ENCODE data around the gene ZRANB2.

Gene ZRANB2

DNA sequence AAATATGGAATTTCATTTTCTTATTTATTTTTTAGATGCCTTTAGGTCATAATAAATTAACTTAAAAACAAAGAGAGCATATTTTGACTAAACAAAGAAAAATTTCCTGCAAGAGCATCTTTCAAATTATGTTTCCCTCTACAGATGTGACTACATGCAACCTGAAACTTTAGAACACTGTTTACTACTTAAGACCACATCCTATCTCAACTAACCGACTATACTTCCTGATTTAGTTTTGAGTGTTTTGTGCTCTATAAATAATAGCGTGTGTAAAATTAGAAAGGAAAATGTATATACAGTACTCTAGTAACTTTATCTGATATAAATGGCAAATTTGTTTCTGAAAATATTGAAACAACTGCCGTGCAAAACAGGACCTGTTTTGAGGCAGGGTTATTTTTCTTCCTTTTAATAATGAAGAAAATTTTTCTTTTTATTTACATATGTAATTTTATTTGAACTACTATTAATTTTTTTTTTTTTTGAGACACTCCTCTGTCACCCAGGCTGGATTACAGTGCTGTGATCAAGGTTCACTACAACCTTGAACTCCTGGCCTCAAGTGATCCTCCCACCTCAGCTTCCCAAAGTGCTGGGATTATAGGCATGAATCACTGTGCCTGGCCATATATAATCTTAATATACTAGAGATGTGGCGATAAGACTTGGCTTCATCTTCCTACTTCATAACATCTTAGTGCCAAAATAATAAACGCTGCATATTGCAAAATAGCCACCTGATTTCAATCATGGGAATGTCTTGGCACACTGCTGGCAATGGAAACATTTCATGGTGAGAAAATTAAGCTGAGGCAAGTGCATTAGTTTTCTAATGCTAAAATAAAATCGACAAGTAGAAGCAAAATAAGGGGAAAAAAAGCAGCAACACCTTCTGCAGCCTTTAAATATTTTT is 12.3 kb downstream of the ZRANB2 start:
- DNase-seq: no peak

DNA sequence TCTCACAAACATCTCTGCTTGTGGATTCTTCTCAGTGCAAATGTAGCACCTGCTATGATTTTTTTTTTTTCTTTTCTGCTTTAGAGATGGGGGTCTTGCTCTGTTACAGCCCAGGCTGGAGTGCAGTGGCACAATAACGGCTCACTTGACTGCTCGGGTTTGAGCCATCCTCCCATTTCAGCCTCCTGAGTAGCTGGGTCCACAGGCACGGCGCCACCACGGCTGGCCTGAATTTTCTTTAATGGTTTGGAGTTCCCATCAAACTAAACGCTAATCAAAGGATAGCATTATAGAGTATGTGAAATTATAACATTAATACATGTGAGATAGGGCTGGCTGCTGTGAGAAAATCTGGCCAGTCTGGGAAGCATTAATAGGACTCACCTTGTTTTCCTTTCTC is 26.0 kb downstream of the ZRANB2 start:
- peak; percentile 40 for DNase-seq

DNA sequence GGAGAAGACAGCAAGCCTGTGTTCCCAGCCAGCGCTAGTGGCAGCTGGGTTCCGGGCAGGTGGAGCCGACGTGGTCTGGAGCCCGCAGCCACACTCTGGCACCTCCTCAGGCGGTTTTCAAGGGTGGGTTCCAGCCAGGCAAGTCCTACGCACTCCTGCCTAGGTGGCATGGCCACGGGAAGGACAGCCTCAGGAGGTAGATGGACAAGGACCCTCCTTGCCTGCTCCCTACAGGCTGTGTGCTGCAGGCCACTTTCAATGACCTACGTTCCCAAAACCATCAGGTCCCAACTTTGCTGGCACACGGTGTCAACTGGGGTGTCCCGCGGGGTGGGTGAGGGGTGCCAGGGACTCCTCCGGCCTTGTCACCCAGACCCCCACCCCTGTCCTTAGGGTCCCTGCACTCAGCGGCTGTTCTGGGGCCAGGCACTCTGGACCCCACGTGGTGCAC is 26.5 kb downstream of the ZRANB2 start:
- no peak for DNase-seq

DNA sequence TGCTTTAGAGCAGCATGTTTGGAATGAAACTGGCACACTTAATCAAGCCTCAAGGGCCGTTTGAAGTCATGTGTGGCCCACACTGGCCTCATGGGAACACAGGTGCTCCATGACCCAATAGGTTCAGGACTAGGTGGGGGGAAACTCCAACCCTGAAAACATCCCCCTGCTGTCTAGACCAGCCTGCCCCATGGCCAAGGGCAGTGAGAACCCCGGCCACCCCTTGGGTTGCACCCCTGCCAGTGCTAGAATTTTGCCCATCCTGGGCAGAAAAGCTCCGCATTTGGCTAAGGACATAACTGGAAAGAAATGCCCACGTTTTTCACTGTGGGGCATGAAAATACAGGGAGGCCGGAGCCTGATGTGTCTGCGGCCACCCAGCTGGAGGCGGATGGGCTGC is 27.1 kb downstream of the ZRANB2 start:
- peak; percentile 29 for DNase-seq

DNA sequence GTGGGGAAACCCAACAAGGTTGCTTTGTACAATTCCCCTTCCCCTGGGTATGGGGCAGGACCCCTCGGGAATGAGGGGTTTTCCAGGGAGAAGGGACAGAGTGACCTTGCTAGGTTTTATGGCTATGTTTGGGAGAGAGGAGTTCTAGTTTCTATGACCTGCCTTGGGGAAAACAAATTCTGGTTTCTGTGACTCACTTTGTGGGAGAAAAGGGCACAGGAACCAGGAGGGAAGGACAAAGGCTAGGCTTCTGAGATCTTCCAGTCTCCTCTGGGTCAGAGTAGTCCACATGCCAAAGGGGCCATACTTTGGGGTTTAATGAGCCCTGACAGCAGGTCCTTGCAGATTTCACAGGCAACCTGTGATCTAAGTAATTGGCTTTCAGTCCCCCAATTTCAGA is 27.7 kb downstream of the ZRANB2 start:
- DNase-seq: no peak

DNA sequence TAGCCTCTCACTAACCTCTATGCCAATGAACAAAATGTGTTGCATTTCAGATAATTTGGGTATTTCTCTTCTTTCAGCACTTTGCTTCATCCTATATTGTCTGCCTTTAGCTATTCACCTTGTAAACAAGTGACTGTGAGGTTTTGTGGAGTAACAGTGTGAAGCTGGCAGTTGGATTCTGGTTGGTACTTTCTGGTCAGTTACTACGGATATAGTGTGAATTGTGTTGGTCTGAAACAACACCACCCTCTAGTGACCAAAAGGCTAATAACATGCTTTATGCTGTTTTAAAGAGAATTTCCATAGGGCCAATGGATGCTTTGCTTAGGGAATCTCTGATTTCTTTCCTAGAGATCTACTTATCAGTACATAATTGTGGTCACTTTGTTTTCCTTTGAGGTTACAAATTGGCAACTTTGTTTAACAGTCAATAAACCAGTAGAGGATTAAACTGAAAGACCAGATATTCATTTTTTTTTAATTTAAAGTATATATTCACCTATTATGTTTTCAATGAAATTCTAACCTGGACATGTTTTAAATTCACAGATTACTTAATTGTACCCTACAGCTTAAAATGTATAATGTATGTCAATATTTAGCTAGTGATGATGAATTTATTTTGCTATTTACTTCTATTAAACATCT is 30.8 kb downstream of the ZRANB2 start:
- DNase-seq: peak; percentile 88

DNA sequence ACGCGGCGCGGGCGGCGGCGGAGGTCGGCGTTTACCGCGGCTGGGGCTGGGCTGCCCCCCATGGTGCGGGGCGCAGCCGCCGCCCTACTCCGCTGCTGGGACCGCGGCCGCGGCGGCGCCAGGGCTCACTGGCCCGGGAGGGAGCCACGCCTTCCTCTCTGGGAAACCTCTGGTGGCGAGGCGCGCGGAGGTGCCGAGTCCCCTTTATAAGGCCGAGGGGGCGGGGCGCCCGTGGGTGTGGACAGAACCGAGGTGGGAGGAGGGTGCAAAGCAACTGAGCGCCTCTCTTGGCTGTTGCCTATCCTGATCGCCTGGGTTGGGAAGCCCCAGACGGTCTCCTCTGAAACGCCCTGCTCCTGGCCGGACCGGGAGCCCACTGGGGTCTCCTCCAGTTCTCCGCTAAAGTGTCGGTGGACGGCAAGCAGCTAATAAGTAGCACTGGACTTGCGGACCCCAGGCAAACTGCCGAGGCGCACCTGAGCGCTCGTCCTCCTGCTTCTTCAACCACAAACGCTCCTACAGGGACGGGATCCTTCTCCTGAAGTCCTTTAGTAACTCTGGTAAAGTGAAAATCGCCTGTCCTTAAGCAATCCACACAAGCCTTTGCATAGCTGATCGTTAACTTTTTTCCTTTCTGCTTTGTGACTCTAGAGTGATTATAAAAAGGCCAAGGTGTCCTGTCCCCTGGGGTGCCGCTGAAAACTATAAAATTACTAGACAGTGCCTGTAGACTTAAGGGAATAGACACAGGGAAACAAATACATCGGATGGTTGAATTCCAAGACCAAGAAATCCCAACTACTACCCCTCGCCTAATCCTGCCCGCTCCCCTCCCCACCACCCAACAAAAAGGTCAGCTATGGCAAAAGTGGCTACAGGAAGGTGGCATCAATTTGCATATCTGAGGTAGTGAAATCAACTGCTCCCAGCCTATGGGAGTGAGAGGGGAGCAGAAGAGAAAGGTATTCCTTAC is 32.9 kb downstream of the ZRANB2 start, which contains the start of gene PTGER3:
TSS of gene PTGER3 (minus strand) at position 182 of the 973 bp plus-strand sequence. CDS start 239 bp downstream, outside the sequence.
- DNase-seq: peak; percentile 95

DNA sequence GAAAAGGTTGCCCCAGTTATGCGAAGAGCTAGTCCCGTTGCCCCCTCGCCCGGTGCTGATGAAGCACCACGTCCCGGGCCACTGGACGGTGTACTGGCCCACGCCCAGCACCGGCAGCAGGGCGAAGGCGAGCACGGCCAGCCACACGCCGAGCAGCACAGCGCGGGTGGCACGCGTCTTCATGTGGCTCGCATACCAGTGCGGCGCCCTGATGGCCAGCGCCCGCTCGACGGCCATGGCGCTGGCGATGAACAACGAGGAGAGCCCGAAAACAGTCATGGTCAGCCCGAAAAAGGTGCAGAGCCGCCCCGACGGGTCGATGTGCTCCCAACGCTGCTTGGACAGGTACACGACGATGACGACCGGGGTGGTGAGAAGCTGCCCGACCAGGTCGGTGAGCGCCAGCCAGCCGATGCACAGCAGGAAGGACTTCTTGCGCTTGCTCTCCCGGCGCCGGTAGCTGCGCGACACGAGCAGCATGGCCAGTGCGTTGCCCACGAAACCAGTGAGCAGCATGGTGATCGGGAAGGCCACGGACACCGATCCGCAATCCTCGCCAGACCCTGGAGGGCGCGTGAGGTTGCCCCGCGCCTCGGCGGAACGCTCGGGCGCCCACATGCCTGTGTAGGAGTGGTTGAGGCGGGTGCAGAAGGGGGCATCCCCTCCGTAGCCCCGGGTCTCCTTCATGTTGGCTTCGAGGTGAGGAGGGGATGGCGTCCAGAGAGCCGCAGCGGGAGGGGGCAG is 33.8 kb downstream of the ZRANB2 start:
- peak; percentile 89 for DNase-seq

DNA sequence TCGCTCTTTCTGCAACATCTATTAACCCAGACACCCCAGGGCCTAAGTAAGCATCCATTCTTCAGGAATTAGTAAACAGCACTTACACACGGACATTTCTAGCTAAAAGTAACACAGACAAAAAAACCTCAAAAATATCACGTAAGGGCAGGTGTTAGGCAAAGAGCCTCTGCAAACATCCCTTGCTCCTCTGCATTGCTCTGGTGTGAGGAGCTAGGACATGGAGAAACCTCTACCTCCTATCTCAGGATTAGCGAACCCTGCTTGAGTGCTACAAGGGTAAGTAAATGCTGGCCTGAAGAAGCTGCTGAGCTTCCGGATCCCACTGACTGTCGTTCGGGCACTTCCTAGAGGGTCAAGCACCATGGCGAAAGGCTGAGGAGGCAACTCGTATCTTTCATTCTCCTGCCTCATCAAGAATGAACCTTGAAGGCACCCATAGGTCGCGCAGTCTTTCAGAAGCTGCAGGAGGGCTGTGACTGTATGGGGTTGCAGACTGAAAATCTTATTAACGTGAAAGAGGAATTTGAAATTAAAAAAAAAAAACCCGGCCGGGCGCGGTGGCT is 35.3 kb downstream of the ZRANB2 start:
- peak; percentile 74 for DNase-seq

DNA sequence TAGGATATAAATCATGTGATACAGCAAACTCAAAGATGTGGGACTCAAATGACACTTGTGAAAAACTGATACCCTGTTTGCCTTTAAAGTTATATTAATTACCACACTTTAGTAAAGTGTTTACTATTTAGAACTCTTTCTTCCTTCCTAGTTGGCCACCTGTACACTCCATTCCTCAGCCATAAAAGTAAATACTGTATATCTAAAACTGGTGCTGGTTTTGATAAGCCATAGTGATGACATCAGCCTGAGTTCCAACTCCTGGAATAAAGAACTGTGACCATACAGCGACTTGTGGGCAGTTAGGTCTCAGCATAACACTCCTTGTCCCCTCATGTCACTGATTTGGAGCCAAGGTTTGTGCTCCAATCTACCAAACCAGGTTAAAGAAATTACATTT is 36.0 kb downstream of the ZRANB2 start:
- peak; percentile 29 for DNase-seq

DNA sequence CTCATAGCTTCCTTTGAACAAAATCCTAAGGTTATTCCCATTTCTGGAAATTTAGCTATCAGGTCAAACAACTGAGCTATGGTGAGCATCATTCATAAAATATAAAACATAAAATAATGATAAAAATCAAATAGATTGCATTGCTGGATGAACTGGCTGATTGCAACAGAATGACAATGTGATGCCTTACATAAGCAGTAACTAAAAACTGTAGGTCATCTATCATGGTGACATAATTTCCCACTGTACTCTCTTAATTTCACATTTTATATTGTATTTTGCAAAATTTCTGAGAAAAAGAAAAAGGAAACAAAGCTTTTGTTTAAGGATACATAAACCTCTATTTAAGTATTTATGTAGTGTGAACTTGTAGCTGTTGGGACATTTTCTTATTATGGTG is 37.8 kb downstream of the ZRANB2 start:
- DNase-seq: no peak

DNA sequence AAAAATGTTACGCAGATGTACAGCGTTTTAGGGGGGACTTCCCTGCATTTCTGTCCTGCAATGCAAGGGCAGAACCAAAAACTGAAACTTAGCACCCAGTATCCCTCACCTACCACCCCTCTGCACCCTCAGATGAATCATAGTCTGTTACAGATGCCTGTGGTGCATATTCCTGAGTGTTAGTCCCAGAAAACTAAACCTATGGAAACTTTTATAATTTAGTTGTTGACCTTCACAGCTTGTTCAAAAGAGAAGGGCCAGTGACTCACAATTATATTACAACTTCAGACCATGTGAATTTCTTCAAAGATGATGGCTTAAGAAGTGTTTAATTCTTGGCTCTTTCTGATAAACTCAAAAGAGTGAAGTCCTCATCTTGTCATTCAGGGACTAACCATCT is 39.0 kb downstream of the ZRANB2 start:
- no peak for DNase-seq

DNA sequence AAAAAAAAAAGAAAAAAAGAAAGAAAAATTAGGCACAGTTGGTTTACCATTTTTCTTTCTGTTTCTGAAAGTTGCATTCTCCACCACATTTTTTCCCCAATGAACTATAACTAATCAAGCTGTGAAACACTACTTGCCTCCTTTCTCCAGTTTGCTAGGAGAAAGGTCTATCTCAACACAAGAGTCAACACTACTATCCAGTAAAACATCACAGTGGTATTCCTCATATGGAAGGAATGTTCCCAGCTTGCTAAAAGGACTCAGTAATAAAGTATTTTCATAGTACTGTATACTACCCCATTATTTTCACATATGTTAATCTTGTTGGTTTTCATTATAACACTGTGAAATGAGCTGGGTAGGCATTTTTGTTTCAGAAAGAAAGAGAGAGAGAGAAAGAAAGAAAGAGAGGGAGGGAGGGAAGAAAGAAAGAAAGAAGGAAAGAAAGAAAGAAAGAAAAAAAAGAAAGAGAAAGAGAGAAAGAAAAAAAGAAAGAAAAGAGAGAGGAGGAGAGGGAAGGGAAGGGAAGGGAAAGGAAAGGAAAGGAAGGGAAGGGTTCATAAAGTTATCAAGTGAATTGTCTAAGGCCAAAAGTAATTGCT is 41.1 kb downstream of the ZRANB2 start:
- DNase-seq: no peak

DNA sequence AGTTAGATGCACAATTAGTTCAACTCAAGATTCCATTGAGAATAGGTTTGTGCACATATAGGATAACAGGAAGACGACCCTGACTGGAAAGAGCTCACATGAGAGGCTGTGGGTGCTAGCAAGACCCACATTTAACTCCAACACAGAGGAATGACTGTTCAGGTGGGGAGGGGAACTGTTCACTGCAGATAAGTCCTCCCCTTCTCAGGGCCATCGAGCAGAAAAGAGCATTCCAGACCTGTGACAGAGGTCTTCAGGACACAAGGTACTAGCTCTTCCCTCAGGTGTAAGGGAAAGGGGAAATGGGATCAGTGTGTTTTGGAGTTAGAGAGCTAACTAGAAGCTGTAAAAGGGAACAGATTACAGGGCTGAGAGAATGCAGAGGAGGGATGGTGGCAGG is 41.9 kb downstream of the ZRANB2 start:
- DNase-seq: no peak

DNA sequence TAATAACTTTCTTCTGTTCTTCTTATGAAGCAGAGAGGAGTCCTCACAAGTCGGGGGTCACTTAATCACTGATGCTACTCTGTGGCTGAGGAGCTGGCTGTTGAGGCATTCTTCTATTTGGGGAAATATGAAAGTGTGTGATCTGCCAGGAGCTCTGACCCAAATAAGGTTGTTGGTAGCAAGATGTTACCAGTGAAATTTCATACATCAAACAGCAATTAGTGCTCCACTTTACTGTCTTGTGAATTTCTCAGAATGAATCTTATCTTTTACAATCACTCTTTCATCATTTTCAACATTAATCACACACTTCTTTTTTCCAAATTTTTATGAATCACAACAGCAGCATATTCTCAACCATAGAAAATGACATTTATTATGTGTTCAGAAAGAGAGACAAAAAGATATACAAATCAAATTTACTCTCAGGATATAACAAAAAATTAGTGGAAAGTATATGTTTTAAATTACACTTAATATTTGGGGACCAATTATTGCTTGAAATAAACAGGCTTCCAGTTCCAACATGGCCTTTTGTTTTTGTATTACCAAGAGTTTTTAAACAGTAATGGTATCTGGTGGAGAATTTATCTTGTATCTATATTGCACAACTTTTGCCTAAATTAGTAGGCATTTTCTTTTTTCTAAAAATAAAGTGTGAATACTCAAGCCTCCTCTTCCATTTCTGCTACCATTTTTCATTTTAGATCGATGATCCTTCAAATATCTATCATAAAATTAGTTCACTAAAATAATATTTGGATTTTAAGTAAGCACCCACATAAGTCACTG is 42.8 kb downstream of the ZRANB2 start:
- no peak for DNase-seq

DNA sequence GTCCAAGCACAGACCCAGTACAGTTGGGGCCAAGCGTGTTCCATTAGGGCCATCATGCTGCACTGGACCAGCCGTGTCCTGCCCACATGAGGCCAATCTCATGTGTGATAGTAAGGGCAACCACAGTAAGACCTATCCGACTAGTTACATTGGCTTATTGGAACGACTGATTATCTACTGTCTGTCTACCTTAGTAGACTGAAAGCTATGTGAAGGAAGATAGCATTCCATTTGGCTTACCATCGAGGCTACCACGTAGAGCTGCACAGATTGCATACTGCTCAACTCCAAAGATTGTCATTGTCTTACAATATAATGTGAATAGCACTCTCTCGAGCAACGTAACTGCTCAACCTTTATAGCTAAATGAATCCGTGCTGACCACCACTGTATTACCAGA is 43.8 kb downstream of the ZRANB2 start:
- DNase-seq: no peak

DNA sequence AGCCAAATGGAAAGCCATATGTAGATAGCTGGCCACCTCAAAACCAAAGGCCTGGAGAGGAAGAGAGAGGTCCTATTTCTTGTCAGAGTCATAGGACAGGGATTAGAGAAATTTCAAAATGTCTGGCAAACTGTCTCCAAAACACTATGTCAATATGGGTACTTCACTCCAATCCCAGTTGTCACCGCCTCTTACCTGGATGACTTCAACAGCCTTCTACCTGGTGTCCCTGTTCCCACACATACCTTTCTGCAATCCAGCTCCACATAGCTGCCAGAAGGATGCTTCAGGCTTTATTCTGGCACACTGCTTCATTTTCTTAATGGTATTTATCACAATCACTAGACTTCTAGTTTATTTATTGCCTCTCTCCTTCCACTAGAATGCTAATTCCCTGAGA is 47.7 kb downstream of the ZRANB2 start:
- no peak for DNase-seq

DNA sequence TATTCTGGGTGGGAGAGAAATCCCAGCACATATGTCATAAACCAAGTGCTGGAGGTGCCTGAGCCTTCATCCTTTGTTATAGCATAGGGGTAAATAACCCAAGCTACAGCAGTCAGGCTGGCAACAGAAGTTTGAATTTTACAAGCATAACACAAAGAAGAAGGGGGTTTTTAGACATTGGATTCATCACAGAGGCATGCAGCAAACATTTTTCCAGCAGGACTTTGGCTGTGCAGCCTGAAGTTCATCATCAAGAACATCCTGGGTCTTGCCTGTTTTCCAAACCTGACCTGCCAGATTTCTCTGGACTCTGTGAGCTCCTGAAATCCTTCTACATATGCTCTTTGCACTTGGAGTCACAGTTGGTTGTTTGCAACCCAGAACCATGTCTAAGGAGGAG is 49.4 kb downstream of the ZRANB2 start:
- no peak for DNase-seq

DNA sequence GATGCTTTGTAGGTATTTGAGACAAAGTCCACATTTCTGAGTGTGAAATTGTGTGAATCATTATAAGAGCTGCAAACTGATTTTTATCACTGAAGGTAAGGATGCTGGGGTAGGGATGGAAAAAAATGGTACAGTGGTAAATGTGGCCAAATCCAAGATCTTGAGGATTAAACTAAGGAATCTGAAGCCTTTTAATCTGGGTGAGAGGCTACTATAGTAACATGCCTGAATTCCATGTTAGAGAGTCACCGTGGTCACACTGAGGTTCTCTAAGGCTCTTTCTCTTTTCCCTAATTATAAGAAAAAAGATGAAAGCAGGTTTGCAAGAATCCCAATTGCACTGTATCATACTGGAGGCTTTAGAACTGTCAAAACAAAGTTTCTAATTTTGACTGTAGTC is 50.8 kb downstream of the ZRANB2 start:
- DNase-seq: no peak

DNA sequence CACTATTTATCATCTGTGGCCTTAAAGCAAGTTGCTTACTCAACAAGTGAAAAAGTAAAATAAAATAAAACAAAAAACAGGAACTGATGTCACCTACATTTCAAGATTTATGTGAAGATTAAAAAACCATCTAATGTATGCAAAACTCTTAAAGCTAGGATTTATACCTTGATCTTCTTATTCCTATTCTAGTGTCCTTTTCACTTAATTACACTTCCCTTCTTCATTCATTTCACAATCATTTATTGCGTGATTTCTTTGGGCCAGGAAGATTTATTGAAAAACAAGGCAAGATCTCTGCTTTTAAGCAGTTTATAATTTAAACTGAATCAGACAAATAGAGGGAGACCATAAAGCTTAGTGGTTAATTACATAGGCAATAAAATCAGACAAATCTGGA is 51.9 kb downstream of the ZRANB2 start:
- DNase-seq: no peak

DNA sequence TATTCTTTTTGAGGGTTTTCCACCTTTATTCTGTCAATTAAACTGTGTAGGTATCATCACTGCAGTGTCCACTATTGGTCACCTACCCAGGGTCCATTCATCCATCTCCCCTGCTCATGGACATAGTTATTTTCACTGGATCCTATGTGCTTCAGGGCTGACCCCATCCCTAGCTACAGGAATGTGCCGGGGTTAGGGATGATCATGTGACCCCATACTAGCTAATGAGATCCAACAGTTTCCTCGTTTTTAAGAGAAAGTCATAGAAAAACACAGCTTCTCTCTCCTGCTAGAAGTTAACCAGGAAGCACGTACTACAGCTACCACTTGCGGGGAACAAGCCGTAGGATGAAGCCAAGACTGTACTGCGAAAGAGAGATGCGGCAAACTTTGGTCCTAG is 52.8 kb downstream of the ZRANB2 start:
- no peak for DNase-seq

All from DMS53 (cell line).